ENCODE results near the gene SLC28A2. TPM values are rescaled to one million over a fixed set of nuclear protein-coding genes. Genes with fewer than 3 reads are reported as not detected.

The SLC28A2 gene
- polyA plus RNA-seq, 1 of the 3 experiments (the other 2 are of a cell fraction) = not detected

- TF ChIP-seq, protein P1, sequence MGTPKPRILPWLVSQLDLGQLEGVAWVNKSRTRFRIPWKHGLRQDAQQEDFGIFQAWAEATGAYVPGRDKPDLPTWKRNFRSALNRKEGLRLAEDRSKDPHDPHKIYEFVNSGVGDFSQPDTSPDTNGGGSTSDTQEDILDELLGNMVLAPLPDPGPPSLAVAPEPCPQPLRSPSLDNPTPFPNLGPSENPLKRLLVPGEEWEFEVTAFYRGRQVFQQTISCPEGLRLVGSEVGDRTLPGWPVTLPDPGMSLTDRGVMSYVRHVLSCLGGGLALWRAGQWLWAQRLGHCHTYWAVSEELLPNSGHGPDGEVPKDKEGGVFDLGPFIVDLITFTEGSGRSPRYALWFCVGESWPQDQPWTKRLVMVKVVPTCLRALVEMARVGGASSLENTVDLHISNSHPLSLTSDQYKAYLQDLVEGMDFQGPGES (IDR thresholded peaks at IDR 0.05; ENCODE audit: low read depth, low read length) = no peak
- TF ChIP-seq NFIC (IDR thresholded peaks at IDR 0.05; ENCODE audit: borderline replicate concordance) = no peak
- TF ChIP-seq JUND (IDR thresholded peaks at IDR 0.05) = no peak
- no peak for TF ChIP-seq EZH2phosphoT487 (IDR thresholded peaks at IDR 0.05; ENCODE audit: borderline replicate concordance, low read depth)
- no peak for TF ChIP-seq TAF1 (IDR thresholded peaks at IDR 0.05; ENCODE audit: borderline replicate concordance, low read depth, low read length)
- no peak for TF ChIP-seq FOSL2 (IDR thresholded peaks at IDR 0.05; ENCODE audit: borderline replicate concordance, low read depth)
- no peak for TF ChIP-seq MEF2A (IDR thresholded peaks at IDR 0.05; ENCODE audit: borderline replicate concordance, low read depth)
- no peak for TF ChIP-seq POLR2AphosphoS5 (IDR thresholded peaks at IDR 0.05; ENCODE audit: low read depth, low read length)
- no peak for TF ChIP-seq FOXJ3 (CRISPR knock-in tag; IDR thresholded peaks at IDR 0.05)
- TF ChIP-seq RCOR1 (IDR thresholded peaks at IDR 0.05; ENCODE audit: low read length) = no peak
- TF ChIP-seq TEAD4 (IDR thresholded peaks at IDR 0.05; ENCODE audit: borderline replicate concordance, insufficient read depth) = no peak
- no peak for TF ChIP-seq CTCF (IDR thresholded peaks at IDR 0.05)
These were observed 54.1 kb downstream of the SLC28A2 start (continued) for GRCh38 chr15:45306105-45306504.

DNA sequence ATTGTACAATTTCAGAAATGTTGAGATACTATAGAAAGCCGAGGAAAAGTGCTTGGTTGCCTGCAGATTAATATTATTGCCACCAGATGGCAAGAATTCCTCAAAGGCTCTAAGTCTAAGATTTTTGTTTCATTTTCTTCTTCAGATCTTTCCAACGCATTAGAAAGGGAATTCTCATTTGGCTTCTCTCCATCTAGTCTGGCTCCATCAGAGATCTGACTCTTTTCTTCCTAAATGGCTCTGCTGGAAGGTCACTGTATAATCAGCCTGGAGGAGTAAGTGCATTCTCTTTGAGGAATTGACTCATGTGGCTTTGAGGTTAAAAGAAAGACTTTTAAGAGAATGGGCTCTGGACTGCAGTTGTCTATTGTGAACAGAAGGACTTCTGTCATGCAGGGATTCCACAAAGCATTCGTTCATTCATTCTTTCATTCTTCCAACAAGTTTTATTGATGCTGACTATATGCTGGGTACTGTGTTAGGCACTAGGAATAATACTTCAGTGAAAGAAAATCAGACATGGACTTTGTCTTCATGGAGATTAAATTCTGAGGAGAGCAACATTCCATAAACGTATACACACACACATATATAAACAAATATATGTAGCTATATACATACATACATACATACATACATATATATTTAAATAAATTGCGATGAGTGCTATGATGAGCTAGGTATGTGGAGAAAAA lies 55.3 kb downstream of the SLC28A2 start:
- Histone ChIP-seq H3K79me2 (ENCODE audit: insufficient read depth) (no peaks in the 10 kb centered on the region), H3K36me3 (replicated peaks in 1 of 2; ENCODE audit: control insufficient read depth in 1 of 2, insufficient read depth in 2 of 2, low read length in 1 of 2) (no peaks in the 10 kb centered on the region), H3K4me2 (peak overlapping the region; percentile 61; the same call in 1 of the 2 replicates), H3K4me1 (ENCODE audit: control insufficient read depth in 1 of 2, insufficient read depth in 2 of 2, low read depth in 1 of 2, low read length in 1 of 2) (no peaks in the 10 kb centered on the region), H3K9ac (no peak overlapping the region), H3K27ac (ENCODE audit: low read depth in 2 of 2, low read length in 1 of 2) (no peak overlapping the region), H3K9me2 (no peaks in the 10 kb centered on the region), H2AFZ (ENCODE audit: low read depth) (peak overlapping the region; percentile 72), H3K4me3 (ENCODE audit: low read depth in 2 of 2, low read length in 1 of 2) (peak overlapping the region in 1 of 2 experiments; percentile 27; a peak in 3 of 4 replicates), H3F3A (replicated peaks; ENCODE audit: insufficient read depth) (no peaks in the 10 kb centered on the region), H3K9me3 (no peaks in the 10 kb centered on the region), H4K20me1 (ENCODE audit: insufficient read depth) (no peaks in the 10 kb centered on the region), H3K27me3 (ENCODE audit: insufficient read depth) (no peaks in the 10 kb centered on the region; the same call in 1 of the 2 replicates)
- WGBS (ENCODE audit: low lambda C conversion rate) = 30% methylated on average over 5 of the region's 5 CpGs
- POLR2A ChIA-PET = no interaction called here
- peak; percentile 42 for DNase-seq
- CTCF ChIA-PET = interaction anchor here (0.6 to 1.6 kb wide), 5 partner anchors 18 to 392 kb away, joined by 3 to 4 read pairs (median 3); no protein-coding TSS in a partner anchor
- TF ChIP-seq NRF1 (IDR thresholded peaks at IDR 0.05; ENCODE audit: low read depth, low read length) (no peak), GABPA (IDR thresholded peaks at IDR 0.05; ENCODE audit: low read depth) (no peak), POLR2AphosphoS5 (IDR thresholded peaks at IDR 0.05; ENCODE audit: low read depth, low read length) (no peak), FOXJ3 (CRISPR knock-in tag; IDR thresholded peaks at IDR 0.05) (no peak), REST (IDR thresholded peaks at IDR 0.05; ENCODE audit: low read depth, low read length) (no peak), NFIC (IDR thresholded peaks at IDR 0.05; ENCODE audit: borderline replicate concordance) (no peak), MAX (IDR thresholded peaks at IDR 0.05; ENCODE audit: low read depth) (no peak), CTCF (IDR thresholded peaks at IDR 0.05) (peak; percentile 68), TCF12 (IDR thresholded peaks at IDR 0.05) (no peak), EZH2phosphoT487 (IDR thresholded peaks at IDR 0.05; ENCODE audit: borderline replicate concordance, low read depth) (no peak), MXI1 (IDR thresholded peaks at IDR 0.05; ENCODE audit: low read depth, low read length) (no peak), MEF2A (IDR thresholded peaks at IDR 0.05; ENCODE audit: borderline replicate concordance, low read depth) (no peak), RAD21 (IDR thresholded peaks at IDR 0.05; ENCODE audit: low read length) (peak; percentile 67)
- TF ChIP-seq, protein P1 (IDR thresholded peaks at IDR 0.05; ENCODE audit: low read depth, low read length) = no peak
